T-helper 1 cell treated with Interleukin-12 subunit alpha and Interleukin-12 subunit beta and Interleukin-4 antibody, amounts not matched to agents 30 ng/mL and 1 ng/mL, for 36 hours (primary cell): Measurements from ENCODE around the gene PKD2. TPM values are rescaled to one million over a fixed set of nuclear protein-coding genes. Genes with fewer than 3 reads are reported as not detected.
"Not testable (repeated sequence)": the region's sequence is repeated elsewhere in the genome, so short reads cannot be mapped to it uniquely, and the experiment has no call there.

Source experiments
- intact Hi-C: fragments of 100-400 bp; cut with micrococcal nuclease; formaldehyde crosslinking; loops from one replicate; pipeline ENCODE4 v1.15.1; 2024
- total RNA-seq: library from RNA; stranded (reverse); gene quantifications from 2 replicates; pipeline ENCODE4 v1.2.3, GENCODE V29; 2022

PKD2 gene
- total RNA-seq, 1 donor from 2014 or later: 12.6 TPM

- intact Hi-C loops: no loop called here
These were observed 14.9 kb downstream of the PKD2 start for GRCh38 chr4:88022289-88022688.

- intact Hi-C loops: not testable (repeated sequence)
These were observed 18.6 kb downstream of the PKD2 start for GRCh38 chr4:88025868-88026661.

GRCh38 chr4:88027611-88028608 is 20.5 kb downstream of the PKD2 start:
- intact Hi-C loops: no loop called here

GRCh38 chr4:88028946-88029345 is 21.5 kb downstream of the PKD2 start:
- intact Hi-C loops: no loop called here

- intact Hi-C loops: no loop called here
These were observed 22.1 kb downstream of the PKD2 start for GRCh38 chr4:88029556-88029955.

GRCh38 chr4:88030565-88031310 is 23.3 kb downstream of the PKD2 start:
- intact Hi-C loops: no loop called here

GRCh38 chr4:88033309-88033708 is 25.9 kb downstream of the PKD2 start:
- intact Hi-C loops: loop anchor here (1.0 to 2.0 kb wide), 3 partner anchors 179 to 482 kb away; no protein-coding TSS in a partner anchor

- intact Hi-C loops: no loop called here
These were observed 27.9 kb downstream of the PKD2 start for GRCh38 chr4:88035292-88035691.

GRCh38 chr4:88037447-88037846 is 30.0 kb downstream of the PKD2 start:
- intact Hi-C loops: no loop called here

- intact Hi-C loops: no loop called here
These were observed 30.5 kb downstream of the PKD2 start for GRCh38 chr4:88037936-88038335.

GRCh38 chr4:88040707-88041106 is 33.3 kb downstream of the PKD2 start:
- intact Hi-C loops: no loop called here

- intact Hi-C loops: no loop called here
These were observed 34.2 kb downstream of the PKD2 start for GRCh38 chr4:88041626-88042025.

GRCh38 chr4:88043001-88043400 is 35.6 kb downstream of the PKD2 start:
- intact Hi-C loops: no loop called here

- intact Hi-C loops: no loop called here
These were observed 36.3 kb downstream of the PKD2 start for GRCh38 chr4:88043586-88044340.

GRCh38 chr4:88045021-88045420 is 37.6 kb downstream of the PKD2 start:
- intact Hi-C loops: no loop called here

- intact Hi-C loops: no loop called here
These were observed 46.8 kb downstream of the PKD2 start for GRCh38 chr4:88054229-88054628.

- intact Hi-C loops: no loop called here
These were observed 47.5 kb downstream of the PKD2 start for GRCh38 chr4:88054901-88055300.

- intact Hi-C loops: no loop called here
These were observed 50.9 kb downstream of the PKD2 start for GRCh38 chr4:88058295-88058694.

- intact Hi-C loops: no loop called here
These were observed 52.3 kb downstream of the PKD2 start for GRCh38 chr4:88059766-88060165.

- intact Hi-C loops: no loop called here
These were observed 53.0 kb downstream of the PKD2 start for GRCh38 chr4:88060431-88060830.

- intact Hi-C loops: no loop called here
These were observed 54.9 kb downstream of the PKD2 start for GRCh38 chr4:88062311-88062710.
